Measurements from ENCODE around the gene FAM83D. TPM values are rescaled to one million over a fixed set of nuclear protein-coding genes. Genes with fewer than 3 reads are reported as not detected.

The FAM83D gene
- total and polyA plus RNA-seq, 2 of the 8 experiments (the other 6 are each of a cell fraction or from before 2014, with no cell fraction given): 60.9 to 62.6 TPM

- no peak overlapping the region for H3K23ac ChIP-seq (ENCODE audit: insufficient read length)
- peaks cover 37 to 99% of the 10 kb centered on the region in 2 experiments for H3K79me2 ChIP-seq (ENCODE audit: control insufficient read depth in 1 of 2, insufficient read depth in 2 of 2, low read length in 2 of 2)
- no peak overlapping the region for H3K9ac ChIP-seq (replicated peaks in 1 of 4; ENCODE audit: extremely low read depth in 1 of 4, low read depth in 3 of 4, low read length in 3 of 4)
- FAIRE-seq (no peak), DNase-seq (ENCODE audit: low read depth in 1 of 2, low spot score in 2 of 2) (no peak)
- no peak overlapping the region for H3K4ac ChIP-seq (replicated peaks; ENCODE audit: insufficient read length, low read depth, low read length)
- no peak overlapping the region for H2BK15ac ChIP-seq (ENCODE audit: low read length)
- H3K4me1 ChIP-seq (replicated peaks in 1 of 4; ENCODE audit: control insufficient read depth in 3 of 4, insufficient read depth in 4 of 4, low read length in 3 of 4): peaks cover 0 to 6% (median 2%) of the 10 kb centered on the region in 4 experiments; a peak in 4 of 7 replicates
- no peak overlapping the region for H2BK12ac ChIP-seq (ENCODE audit: low read depth, low read length)
- H4K5ac ChIP-seq (ENCODE audit: insufficient read length, low read depth, low read length): no peak overlapping the region
- no peak overlapping the region for H3K4me3 ChIP-seq (ENCODE audit: extremely low read depth in 1 of 4, insufficient read depth in 2 of 4, low read depth in 3 of 4, low read length in 4 of 4)
- CTCF ChIA-PET (ENCODE audit: partially characterized antibody): interaction anchor here (1.0 to 1.5 kb wide), 6 partner anchors 8 to 26 kb away, joined by 3 to 4 read pairs (median 4); partner anchors contain the start of genes DHX35 and FAM83D
- H3K9me3 ChIP-seq (ENCODE audit: insufficient read depth in 2 of 2, low read depth in 1 of 2, low read length in 1 of 2): no peaks in the 10 kb centered on the region
- H4K91ac ChIP-seq (replicated peaks; ENCODE audit: insufficient read length, low read length): no peak overlapping the region
- no peak overlapping the region for H3K56ac ChIP-seq (replicated peaks; ENCODE audit: insufficient read length, low read depth, low read length)
- peaks cover 2 to 20% (median 6%) of the 10 kb centered on the region in 4 experiments; a peak in 4 of 8 replicates for H3K36me3 ChIP-seq (ENCODE audit: control insufficient read depth in 2 of 4, insufficient read depth in 4 of 4, low read length in 3 of 4)
- TF ChIP-seq PHF8 (conservative IDR thresholded peaks at IDR 0.05; ENCODE audit: low read depth, low read length): no peak
- no peak overlapping the region for H2AFZ ChIP-seq (ENCODE audit: low read length)
- H2BK120ac ChIP-seq (replicated peaks; ENCODE audit: low read depth, low read length): no peak overlapping the region
- no peak overlapping the region for H2BK5ac ChIP-seq (ENCODE audit: low read depth, low read length)
- POLR2A ChIA-PET (ENCODE audit: partially characterized antibody): interaction anchor here (1.1 to 7.9 kb wide), 2 partner anchors 8 to 18 kb away, joined by 3 to 57 read pairs; partner anchors contain the start of gene FAM83D
- H3K27me3 ChIP-seq (replicated peaks in 1 of 4; ENCODE audit: control insufficient read depth in 3 of 4, extremely low read depth in 1 of 4, insufficient read depth in 3 of 4, low read length in 3 of 4): no peaks in the 10 kb centered on the region
- WGBS, 2 experiments (ENCODE audit: extremely low coverage in 1 of 2, insufficient coverage in 1 of 2, insufficient read length in 1 of 2, insufficient replicate concordance in 2 of 2, low coverage in 1 of 2, low lambda C conversion rate in 2 of 2, missing lambda C conversion rate in 1 of 2): 98% methylated on average over 5 of the region's 5 CpGs; no CpG with 5 or more reads in 1 of the 2 experiments
- no peak overlapping the region for H3K27ac ChIP-seq (ENCODE audit: low read depth, low read length)
- no peaks in the 10 kb centered on the region for H3K23me2 ChIP-seq (ENCODE audit: low read depth, low read length)
- H2BK20ac ChIP-seq (ENCODE audit: low read length): no peak overlapping the region
- H2AK5ac ChIP-seq (ENCODE audit: low read depth, low read length): no peak overlapping the region
- no peak overlapping the region for H3K18ac ChIP-seq (ENCODE audit: extremely low read depth, low read length)
- no peak overlapping the region for H3K14ac ChIP-seq (ENCODE audit: insufficient read length)
- H4K8ac ChIP-seq (ENCODE audit: extremely low read depth, insufficient read depth, low read length): no peak overlapping the region
- H4K20me1 ChIP-seq (replicated peaks in 1 of 2; ENCODE audit: control insufficient read depth in 1 of 2, insufficient read depth in 2 of 2, low read length in 2 of 2): peaks cover 24 to 34% of the 10 kb centered on the region in 2 experiments
- peaks cover 36% of the 10 kb centered on the region for H3K79me1 ChIP-seq (ENCODE audit: low read depth, low read length)
- no peak overlapping the region for H3K4me2 ChIP-seq (ENCODE audit: insufficient read depth in 1 of 2, low read depth in 2 of 2, low read length in 2 of 2)
Observed at GRCh38 chr20:38935967-38936407, 9.8 kb downstream of the FAM83D start.
